Peyer's patch (tissue), 4 donors: Measurements from ENCODE around the gene CNTN5. TPM values are rescaled to one million over a fixed set of nuclear protein-coding genes. Genes with fewer than 3 reads are reported as not detected.

ENCODE experiments used
- DNase-seq, 3 donors: peaks; one replicate each; pipeline ENCODE4 v3.0.0-alpha.2; 2017 to 2019
- H3K27ac ChIP-seq, 4 donors: fragments of 200-600 bp; sonication (generic); one replicate each; pipeline ENCODE4 v1.5.1; 2016 to 2019
- H3K27me3 ChIP-seq, 2 donors: fragments of 200-600 bp; sonication (generic); one replicate each; pipeline ENCODE4 v1.5.1; 2019
- H3K36me3 ChIP-seq, 3 donors: fragments of 200-600 bp; sonication (generic); one replicate each; pipeline ENCODE4 v1.5.1; 2016 to 2019
- H3K4me1 ChIP-seq, 4 donors: fragments of 200-600 bp; sonication (generic); one replicate each; pipeline ENCODE4 v1.5.1; 2016 to 2019
- H3K4me3 ChIP-seq, 4 donors: fragments of 200-600 bp; sonication (generic); 1 replicate in 3 of 4; 2 replicates in 1 of 4; pipeline ENCODE4 v1.5.1; 2016 to 2019; ENCODE audit warnings: mild to moderate bottlenecking in 1 of 4
- H3K9me3 ChIP-seq, 4 donors: fragments of 200-600 bp; sonication (generic); one replicate each; pipeline ENCODE4 v1.5.1; 2016 to 2019; ENCODE audit warnings: mild to moderate bottlenecking in 1 of 4
- POLR2A ChIP-seq, 2 donors: fragments of 450-650 bp; IDR thresholded peaks; one replicate each; pipeline ENCODE4 v1.5.1; 2017; ENCODE audit warnings: antibody characterized with exemption in 2 of 2, mild to moderate bottlenecking in 2 of 2, moderate library complexity in 2 of 2
- total RNA-seq, 4 donors: library from RNA; depleted of rRNA; stranded (reverse); fragments of >200 nt; gene quantifications; one replicate each; pipeline ENCODE4 v1.1.0, GENCODE V29; 2016
- TF ChIP-seq, protein P1 (sequence below), 6 experiments: fragments of 450-650 bp in 4 of 6; fragments of 200-600 bp in 2 of 6; sonication (generic) in 1 of 6; IDR thresholded peaks; one replicate each; pipeline ENCODE4 v1.5.1; 2017 to 2019; ENCODE audit warnings: antibody characterized with exemption in 6 of 6, mild to moderate bottlenecking in 3 of 6, moderate library complexity in 1 of 6

Gene CNTN5
- total RNA-seq, 4 donors from 2014 or later = not detected

DNA sequence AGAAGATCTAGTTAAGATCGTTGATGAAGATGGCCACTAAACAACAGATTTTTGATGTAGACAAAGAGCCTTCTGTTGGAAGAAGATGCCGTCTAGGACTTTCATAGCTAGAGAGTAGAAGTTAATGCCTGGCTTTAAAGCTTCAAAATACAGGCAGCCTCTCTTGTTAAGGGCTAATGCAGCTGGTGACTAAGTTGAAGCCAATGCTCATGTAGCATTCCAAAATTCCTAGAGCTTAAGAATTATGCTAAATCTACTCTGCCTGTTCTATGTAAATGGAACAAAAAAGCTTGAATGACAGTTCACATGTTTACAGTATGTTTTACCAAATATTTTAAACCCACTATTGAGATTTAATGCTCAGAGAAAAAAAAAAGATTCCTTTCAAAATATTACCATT is 492.6 kb downstream of the CNTN5 start:
- no peaks in the 10 kb centered on the region for H3K4me1 ChIP-seq
- H3K36me3 ChIP-seq = no peaks in the 10 kb centered on the region
- no peak overlapping the region for H3K4me3 ChIP-seq
- no peaks in the 10 kb centered on the region for H3K9me3 ChIP-seq
- no peak for TF ChIP-seq POLR2A (IDR thresholded peaks at IDR 0.05)
- TF ChIP-seq, protein P1, sequence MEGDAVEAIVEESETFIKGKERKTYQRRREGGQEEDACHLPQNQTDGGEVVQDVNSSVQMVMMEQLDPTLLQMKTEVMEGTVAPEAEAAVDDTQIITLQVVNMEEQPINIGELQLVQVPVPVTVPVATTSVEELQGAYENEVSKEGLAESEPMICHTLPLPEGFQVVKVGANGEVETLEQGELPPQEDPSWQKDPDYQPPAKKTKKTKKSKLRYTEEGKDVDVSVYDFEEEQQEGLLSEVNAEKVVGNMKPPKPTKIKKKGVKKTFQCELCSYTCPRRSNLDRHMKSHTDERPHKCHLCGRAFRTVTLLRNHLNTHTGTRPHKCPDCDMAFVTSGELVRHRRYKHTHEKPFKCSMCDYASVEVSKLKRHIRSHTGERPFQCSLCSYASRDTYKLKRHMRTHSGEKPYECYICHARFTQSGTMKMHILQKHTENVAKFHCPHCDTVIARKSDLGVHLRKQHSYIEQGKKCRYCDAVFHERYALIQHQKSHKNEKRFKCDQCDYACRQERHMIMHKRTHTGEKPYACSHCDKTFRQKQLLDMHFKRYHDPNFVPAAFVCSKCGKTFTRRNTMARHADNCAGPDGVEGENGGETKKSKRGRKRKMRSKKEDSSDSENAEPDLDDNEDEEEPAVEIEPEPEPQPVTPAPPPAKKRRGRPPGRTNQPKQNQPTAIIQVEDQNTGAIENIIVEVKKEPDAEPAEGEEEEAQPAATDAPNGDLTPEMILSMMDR (IDR thresholded peaks at IDR 0.05) = no peak
- no peaks in the 10 kb centered on the region for H3K27me3 ChIP-seq
- no peak for DNase-seq
- H3K27ac ChIP-seq = no peak overlapping the region

DNA sequence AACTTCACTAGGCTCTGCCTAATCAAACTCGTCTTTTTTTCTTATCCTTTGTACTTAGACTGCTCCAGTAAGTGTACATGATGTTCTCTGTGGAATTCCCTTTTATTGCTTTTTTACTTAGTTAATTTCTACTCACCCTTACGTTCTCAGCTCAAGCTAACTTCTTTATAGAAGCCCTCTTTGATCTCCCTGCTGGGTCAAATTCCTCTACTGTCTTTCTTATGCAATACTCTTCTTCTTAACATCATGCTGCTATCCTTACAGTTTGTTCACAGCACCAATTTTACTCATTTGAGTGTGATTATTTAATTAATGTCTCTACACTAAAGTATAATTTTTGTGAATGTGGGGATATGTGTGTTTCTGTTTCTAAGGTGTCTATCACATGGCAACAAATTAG is 498.3 kb downstream of the CNTN5 start:
- no peak overlapping the region for H3K27ac ChIP-seq
- no peaks in the 10 kb centered on the region for H3K27me3 ChIP-seq
- no peak for DNase-seq
- no peak for TF ChIP-seq POLR2A (IDR thresholded peaks at IDR 0.05)
- TF ChIP-seq, protein P1 (IDR thresholded peaks at IDR 0.05) = no peak
- H3K4me3 ChIP-seq = no peak overlapping the region
- no peaks in the 10 kb centered on the region for H3K9me3 ChIP-seq
- no peaks in the 10 kb centered on the region for H3K36me3 ChIP-seq
- no peaks in the 10 kb centered on the region for H3K4me1 ChIP-seq

DNA sequence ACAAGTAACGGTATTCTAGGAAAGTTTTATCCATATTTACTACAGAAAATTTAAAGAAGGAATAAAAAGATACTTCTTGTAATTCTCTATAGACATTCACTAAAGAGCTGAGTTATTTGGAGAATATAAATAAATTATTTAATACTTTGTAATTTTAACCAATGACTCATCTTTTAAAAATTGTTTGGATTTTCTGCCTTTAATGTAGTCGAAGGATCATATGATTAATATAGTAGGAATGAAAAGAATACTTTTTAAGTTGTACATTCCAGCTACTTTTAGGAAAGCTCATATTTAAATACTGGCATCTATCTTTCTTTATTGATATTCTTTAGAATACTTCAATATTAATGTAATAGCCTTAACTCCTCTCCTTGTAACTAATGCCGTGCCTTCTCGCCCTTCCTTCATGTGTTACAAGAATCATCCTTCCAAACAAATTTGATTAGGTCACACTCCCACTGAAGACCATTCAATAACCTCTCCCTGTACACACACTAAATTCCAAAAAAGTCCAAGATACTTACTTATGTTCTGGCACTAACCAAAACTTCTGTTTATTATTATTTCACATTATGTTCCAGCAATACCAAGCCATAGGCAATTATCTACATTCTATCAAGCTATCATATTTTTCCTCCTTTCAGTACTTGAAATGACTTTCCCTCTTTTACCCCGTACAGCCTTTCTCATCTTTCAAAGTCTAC is 501.9 kb downstream of the CNTN5 start:
- DNase-seq = no peak
- no peaks in the 10 kb centered on the region for H3K4me1 ChIP-seq
- H3K36me3 ChIP-seq = no peaks in the 10 kb centered on the region
- H3K27me3 ChIP-seq = no peaks in the 10 kb centered on the region
- H3K27ac ChIP-seq = no peak overlapping the region
- H3K9me3 ChIP-seq = no peaks in the 10 kb centered on the region
- TF ChIP-seq POLR2A (IDR thresholded peaks at IDR 0.05) = no peak
- TF ChIP-seq, protein P1 (IDR thresholded peaks at IDR 0.05) = no peak
- H3K4me3 ChIP-seq = no peak overlapping the region

DNA sequence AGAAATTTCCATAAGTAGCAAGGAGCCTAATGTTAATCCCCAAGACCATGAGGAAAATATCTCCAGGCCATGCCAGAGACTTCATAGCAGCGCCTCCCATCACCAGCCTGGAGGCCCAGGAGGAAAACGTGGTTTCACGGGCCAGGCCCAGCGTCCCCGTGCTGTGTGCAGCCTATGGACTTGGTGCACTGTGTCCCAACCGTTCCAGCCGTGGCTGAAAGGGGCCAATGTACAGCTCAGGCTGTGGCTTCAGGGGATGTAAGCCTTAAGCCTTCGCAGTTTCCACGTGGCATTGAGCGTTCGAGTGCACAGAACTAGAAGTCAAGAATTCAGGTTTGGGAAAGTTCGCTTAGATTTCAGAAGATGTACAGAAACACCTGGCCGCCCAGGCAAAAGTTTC is 510.7 kb downstream of the CNTN5 start:
- no peaks in the 10 kb centered on the region for H3K36me3 ChIP-seq
- no peak for DNase-seq
- H3K4me1 ChIP-seq = no peaks in the 10 kb centered on the region
- TF ChIP-seq, protein P1 (IDR thresholded peaks at IDR 0.05) = no peak
- TF ChIP-seq POLR2A (IDR thresholded peaks at IDR 0.05) = no peak
- no peak overlapping the region for H3K4me3 ChIP-seq
- H3K9me3 ChIP-seq = no peaks in the 10 kb centered on the region
- no peak overlapping the region for H3K27ac ChIP-seq
- H3K27me3 ChIP-seq = no peaks in the 10 kb centered on the region

DNA sequence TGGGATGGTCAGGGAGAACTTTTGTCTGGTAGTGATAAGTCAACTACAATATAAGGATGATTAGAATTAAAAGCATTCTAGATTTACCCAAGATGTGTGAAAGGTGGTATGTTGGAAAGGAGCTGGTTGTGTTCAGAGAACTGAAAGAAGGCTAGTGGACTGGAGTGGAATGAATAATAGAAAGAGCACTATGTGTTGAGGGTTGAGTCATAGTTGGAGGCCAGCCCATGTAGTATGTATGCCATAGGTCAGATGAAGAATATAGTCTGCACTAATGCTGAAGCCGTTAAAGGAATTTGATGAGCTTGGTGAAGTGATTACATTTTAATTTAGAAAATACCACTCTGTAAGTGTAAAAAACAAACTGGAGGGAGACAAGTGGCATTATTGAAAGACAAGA is 514.1 kb downstream of the CNTN5 start:
- no peak overlapping the region for H3K27ac ChIP-seq
- no peaks in the 10 kb centered on the region for H3K36me3 ChIP-seq
- no peak overlapping the region for H3K4me3 ChIP-seq
- no peaks in the 10 kb centered on the region for H3K9me3 ChIP-seq
- TF ChIP-seq POLR2A (IDR thresholded peaks at IDR 0.05) = no peak
- TF ChIP-seq, protein P1 (IDR thresholded peaks at IDR 0.05) = no peak
- no peak for DNase-seq
- no peaks in the 10 kb centered on the region for H3K4me1 ChIP-seq
- no peaks in the 10 kb centered on the region for H3K27me3 ChIP-seq

DNA sequence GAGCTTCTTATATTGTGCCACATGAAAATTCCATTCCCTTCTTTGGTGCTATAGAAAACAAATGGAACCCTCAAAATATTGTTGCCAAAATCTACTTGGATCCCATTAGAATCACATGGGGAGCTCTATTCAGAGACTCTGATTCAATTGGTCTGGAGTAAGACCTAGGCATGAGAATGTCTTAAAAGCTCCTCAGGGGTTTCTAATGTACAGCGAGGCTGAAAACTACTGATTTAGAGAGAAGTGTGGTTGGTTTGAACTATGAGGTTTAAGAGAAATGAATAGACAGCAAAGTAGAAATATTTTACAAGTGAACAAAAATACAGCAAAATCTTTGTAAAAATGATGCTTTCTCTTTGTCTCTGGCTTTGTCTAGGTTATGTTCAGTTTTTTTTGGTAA is 514.7 kb downstream of the CNTN5 start:
- DNase-seq = no peak
- Histone ChIP-seq H3K9me3 (no peaks in the 10 kb centered on the region), H3K27ac (no peak overlapping the region), H3K36me3 (no peaks in the 10 kb centered on the region), H3K27me3 (no peaks in the 10 kb centered on the region), H3K4me1 (no peaks in the 10 kb centered on the region), H3K4me3 (no peak overlapping the region)
- TF ChIP-seq, protein P1 (IDR thresholded peaks at IDR 0.05) = no peak
- no peak for TF ChIP-seq POLR2A (IDR thresholded peaks at IDR 0.05)
